ENCODE measurements around the gene SPX. TPM values are rescaled to one million over a fixed set of nuclear protein-coding genes. Genes with fewer than 3 reads are reported as not detected.

Gene SPX
- polyA plus RNA-seq, 1 donor from 2014 or later: 1.6 TPM

GRCh38 chr12:21552635-21553328 is 26.7 kb downstream of the SPX start:
- Mint-ChIP-seq H3K27me3 (no peaks in the 10 kb centered on the region), H3K4me1 (peaks cover 0 to 2% (median 0%) of the 10 kb centered on the region in 3 donors), H3K27ac (no peak overlapping the region), H3K36me3 (no peaks in the 10 kb centered on the region), H3K9me3 (no peaks in the 10 kb centered on the region), H3K4me3 (no peak overlapping the region)

GRCh38 chr12:21553329-21553675 is 27.2 kb downstream of the SPX start:
- peaks cover 0 to 1% (median 0%) of the 10 kb centered on the region in 3 donors for H3K9me3 Mint-ChIP-seq
- H3K4me3 Mint-ChIP-seq: no peak overlapping the region
- H3K4me1 Mint-ChIP-seq: peaks cover 0 to 2% (median 0%) of the 10 kb centered on the region in 3 donors
- no peaks in the 10 kb centered on the region for H3K27me3 Mint-ChIP-seq
- H3K36me3 Mint-ChIP-seq: no peaks in the 10 kb centered on the region
- H3K27ac Mint-ChIP-seq: no peak overlapping the region

- Mint-ChIP-seq H3K4me3 (no peak overlapping the region), H3K36me3 (no peaks in the 10 kb centered on the region), H3K27me3 (no peaks in the 10 kb centered on the region), H3K9me3 (peaks cover 0 to 1% (median 0%) of the 10 kb centered on the region in 3 donors), H3K4me1 (no peaks in the 10 kb centered on the region), H3K27ac (no peak overlapping the region)
Measured at GRCh38 chr12:21558100-21558679, 32.1 kb downstream of the SPX start.

- peaks cover 0 to 1% (median 0%) of the 10 kb centered on the region in 3 donors for H3K9me3 Mint-ChIP-seq
- H3K4me3 Mint-ChIP-seq: no peak overlapping the region
- no peak overlapping the region for H3K27ac Mint-ChIP-seq
- H3K36me3 Mint-ChIP-seq: no peaks in the 10 kb centered on the region
- H3K27me3 Mint-ChIP-seq: no peaks in the 10 kb centered on the region
- no peaks in the 10 kb centered on the region for H3K4me1 Mint-ChIP-seq
Measured at GRCh38 chr12:21559855-21560569, 33.9 kb downstream of the SPX start.

- Mint-ChIP-seq H3K27ac (no peak overlapping the region), H3K4me1 (no peaks in the 10 kb centered on the region), H3K9me3 (peaks cover 0 to 1% (median 0%) of the 10 kb centered on the region in 3 donors), H3K4me3 (no peak overlapping the region), H3K27me3 (no peaks in the 10 kb centered on the region), H3K36me3 (no peaks in the 10 kb centered on the region)
Measured at GRCh38 chr12:21561158-21561557, 35.1 kb downstream of the SPX start.

GRCh38 chr12:21562859-21563258 is 36.8 kb downstream of the SPX start:
- Mint-ChIP-seq H3K27ac (no peak overlapping the region), H3K4me3 (no peak overlapping the region), H3K4me1 (no peaks in the 10 kb centered on the region), H3K9me3 (peaks cover 0 to 1% (median 0%) of the 10 kb centered on the region in 3 donors), H3K36me3 (no peaks in the 10 kb centered on the region), H3K27me3 (peaks cover 2% of the 10 kb centered on the region)

- Mint-ChIP-seq H3K27ac (peak overlapping the region in 1 of 3 donors; percentile 31), H3K36me3 (no peaks in the 10 kb centered on the region), H3K9me3 (no peaks in the 10 kb centered on the region), H3K4me3 (no peak overlapping the region), H3K27me3 (peaks cover 3% of the 10 kb centered on the region), H3K4me1 (no peaks in the 10 kb centered on the region)
Measured at GRCh38 chr12:21566223-21566906, 40.3 kb downstream of the SPX start.

GRCh38 chr12:21566907-21567394 is 40.9 kb downstream of the SPX start:
- no peaks in the 10 kb centered on the region for H3K36me3 Mint-ChIP-seq
- peaks cover 3% of the 10 kb centered on the region for H3K27me3 Mint-ChIP-seq
- no peaks in the 10 kb centered on the region for H3K9me3 Mint-ChIP-seq
- no peaks in the 10 kb centered on the region for H3K4me1 Mint-ChIP-seq
- no peak overlapping the region for H3K27ac Mint-ChIP-seq
- H3K4me3 Mint-ChIP-seq: no peak overlapping the region

- Mint-ChIP-seq H3K27ac (peak overlapping the region in 1 of 3 donors; percentile 35), H3K9me3 (no peaks in the 10 kb centered on the region), H3K36me3 (no peaks in the 10 kb centered on the region), H3K4me1 (peaks cover 0 to 2% (median 0%) of the 10 kb centered on the region in 3 donors), H3K27me3 (peaks cover 3% of the 10 kb centered on the region), H3K4me3 (no peak overlapping the region)
Measured at GRCh38 chr12:21568115-21568514, 42.0 kb downstream of the SPX start.

- Mint-ChIP-seq H3K27ac (no peak overlapping the region), H3K27me3 (peaks cover 3% of the 10 kb centered on the region), H3K4me1 (peaks cover 0 to 2% (median 0%) of the 10 kb centered on the region in 3 donors), H3K4me3 (no peak overlapping the region), H3K36me3 (no peaks in the 10 kb centered on the region), H3K9me3 (no peaks in the 10 kb centered on the region)
Measured at GRCh38 chr12:21571046-21571445, 45.0 kb downstream of the SPX start.

- H3K27me3 Mint-ChIP-seq: no peaks in the 10 kb centered on the region
- H3K4me1 Mint-ChIP-seq: peaks cover 0 to 2% (median 0%) of the 10 kb centered on the region in 3 donors
- H3K27ac Mint-ChIP-seq: no peak overlapping the region
- no peak overlapping the region for H3K4me3 Mint-ChIP-seq
- H3K36me3 Mint-ChIP-seq: peaks cover 3% of the 10 kb centered on the region
- no peaks in the 10 kb centered on the region for H3K9me3 Mint-ChIP-seq
Measured at GRCh38 chr12:21573733-21574358, 47.8 kb downstream of the SPX start.

GRCh38 chr12:21576431-21576830 is 50.3 kb downstream of the SPX start:
- Mint-ChIP-seq H3K9me3 (no peaks in the 10 kb centered on the region), H3K4me1 (peaks cover 0 to 2% (median 0%) of the 10 kb centered on the region in 3 donors), H3K4me3 (no peak overlapping the region), H3K36me3 (peaks cover 3% of the 10 kb centered on the region), H3K27me3 (peaks cover 2% of the 10 kb centered on the region), H3K27ac (peak overlapping the region in 1 of 3 donors; percentile 36)

- Mint-ChIP-seq H3K36me3 (peaks cover 5% of the 10 kb centered on the region), H3K4me1 (peaks cover 0 to 2% (median 0%) of the 10 kb centered on the region in 3 donors), H3K27me3 (peaks cover 2% of the 10 kb centered on the region), H3K4me3 (no peak overlapping the region), H3K9me3 (no peaks in the 10 kb centered on the region), H3K27ac (no peak overlapping the region)
Measured at GRCh38 chr12:21577516-21577915, 51.4 kb downstream of the SPX start.

- Mint-ChIP-seq H3K27me3 (peaks cover 8% of the 10 kb centered on the region), H3K4me3 (no peak overlapping the region), H3K27ac (no peak overlapping the region), H3K36me3 (peaks cover 5% of the 10 kb centered on the region), H3K4me1 (no peaks in the 10 kb centered on the region), H3K9me3 (no peaks in the 10 kb centered on the region)
Measured at GRCh38 chr12:21580748-21581516, 54.8 kb downstream of the SPX start.

Data from IgD-negative memory B cell (primary cell).